Activated T-helper 1 cell treated with anti-CD3 and anti-CD28 coated beads, Interleukin-2, amount 50 U/mL, for 16 hours (primary cell): ENCODE data around the gene PKN2.

Experiments used
- DNase-seq, 2 donors: peaks; one replicate each; pipeline ENCODE4 v3.0.0-alpha.2; 2020; ENCODE audit warnings: low read depth in 1 of 2, low spot score in 1 of 2

Gene PKN2

GRCh38 chr1:88683541-88684481, at the start of gene PKN2:
Gene PKN2 (plus strand): TSS chr1:88684273. CDS start chr1:88684581, 308 bp downstream.
- DNase-seq = peak; percentile 93 to 96

GRCh38 chr1:88634538-88634937, 49.5 kb upstream of the PKN2 start:
- no peak for DNase-seq

GRCh38 chr1:88640060-88640459, 44.0 kb upstream of the PKN2 start:
- DNase-seq = no peak

GRCh38 chr1:88645886-88646285, 38.2 kb upstream of the PKN2 start:
- DNase-seq = no peak

GRCh38 chr1:88646476-88647248, 37.4 kb upstream of the PKN2 start:
- DNase-seq = no peak

- DNase-seq = no peak
These were observed 36.8 kb upstream of the PKN2 start for GRCh38 chr1:88647249-88647645.

- DNase-seq = no peak
These were observed 36.2 kb upstream of the PKN2 start for GRCh38 chr1:88647749-88648415.

GRCh38 chr1:88648706-88649105, 35.4 kb upstream of the PKN2 start:
- no peak for DNase-seq

GRCh38 chr1:88649932-88650331, 34.1 kb upstream of the PKN2 start:
- no peak for DNase-seq

- DNase-seq = no peak
These were observed 33.2 kb upstream of the PKN2 start for GRCh38 chr1:88650676-88651418.

GRCh38 chr1:88655140-88655539, 28.9 kb upstream of the PKN2 start:
- DNase-seq = no peak

- no peak for DNase-seq
These were observed 28.3 kb upstream of the PKN2 start for GRCh38 chr1:88655685-88656299.

GRCh38 chr1:88658419-88658818, 25.7 kb upstream of the PKN2 start:
- no peak for DNase-seq

GRCh38 chr1:88659552-88659951, 24.5 kb upstream of the PKN2 start:
- no peak for DNase-seq

- DNase-seq = no peak
These were observed 22.9 kb upstream of the PKN2 start for GRCh38 chr1:88661188-88661587.

GRCh38 chr1:88661951-88662699, 21.9 kb upstream of the PKN2 start:
- DNase-seq = no peak

- DNase-seq = no peak
These were observed 21.4 kb upstream of the PKN2 start for GRCh38 chr1:88662723-88663122.

- DNase-seq = no peak
These were observed 15.7 kb upstream of the PKN2 start for GRCh38 chr1:88668405-88668804.

- no peak for DNase-seq
These were observed 13.6 kb upstream of the PKN2 start for GRCh38 chr1:88670462-88670861.

- no peak for DNase-seq
These were observed 10.6 kb upstream of the PKN2 start for GRCh38 chr1:88673446-88673845.
